HCT116 (cell line): ENCODE data around the gene TBL1X.

Experiments used
- CBX3 ChIP-seq: IDR thresholded peaks from 2 replicates; pipeline ENCODE4 v1.6.1; 2012; ENCODE audit warnings: low read depth
- EGR1 ChIP-seq: IDR thresholded peaks from 2 replicates; pipeline ENCODE4 v1.6.1; 2012; ENCODE audit warnings: low read depth
- EZH2 ChIP-seq: fragments of 200-600 bp; sonication (generic); IDR thresholded peaks from 2 replicates; pipeline ENCODE4 v1.6.1; 2017; ENCODE audit warnings: antibody characterized with exemption, mixed run types
- EZH2phosphoT487 ChIP-seq: fragments of 200-600 bp; IDR thresholded peaks from 2 replicates; pipeline ENCODE4 v1.6.1; 2018; ENCODE audit warnings: antibody characterized with exemption, borderline replicate concordance
- JUND ChIP-seq: IDR thresholded peaks from 2 replicates; pipeline ENCODE4 v1.6.1; 2012
- POLR2A ChIP-seq: IDR thresholded peaks from 2 replicates; pipeline ENCODE4 v1.7.0; 2011; ENCODE audit warnings: borderline replicate concordance; ENCODE audit not compliant: insufficient read depth, insufficient read length; ENCODE audit errors: extremely low read depth
- POLR2AphosphoS5 ChIP-seq: IDR thresholded peaks from 2 replicates; pipeline ENCODE4 v1.6.1; 2011; ENCODE audit warnings: mild to moderate bottlenecking, low read depth, low read length, moderate library complexity
- RAD21 ChIP-seq: IDR thresholded peaks from 2 replicates; pipeline ENCODE4 v1.6.1; 2012; ENCODE audit warnings: low read depth, mild to moderate bottlenecking
- TF ChIP-seq, protein P1 (sequence below), 3 experiments: fragments of 200-600 bp in 1 of 3; sonication (generic) in 1 of 3; IDR thresholded peaks in 2 of 3; conservative IDR thresholded peaks in 1 of 3; 2 replicates each; pipeline ENCODE4 v1.5.1; 2012 to 2017; ENCODE audit warnings: low read depth in 2 of 3, low read length in 2 of 3, antibody characterized with exemption in 1 of 3, borderline replicate concordance in 1 of 3, control low read depth in 1 of 3, mild to moderate bottlenecking in 1 of 3, mixed read lengths in 1 of 3, mixed run types in 1 of 3, moderate library complexity in 1 of 3; ENCODE audit not compliant: insufficient read depth in 1 of 3
- TF ChIP-seq, protein P2 (sequence below): IDR thresholded peaks from 2 replicates; pipeline ENCODE4 v1.6.1; 2012; ENCODE audit warnings: low read depth
- TF ChIP-seq, protein P3 (sequence below): IDR thresholded peaks from 2 replicates; pipeline ENCODE4 v1.6.1; 2011; ENCODE audit warnings: mild to moderate bottlenecking, low read length, moderate library complexity; ENCODE audit not compliant: insufficient replicate concordance; ENCODE audit errors: extremely low read depth

DNA sequence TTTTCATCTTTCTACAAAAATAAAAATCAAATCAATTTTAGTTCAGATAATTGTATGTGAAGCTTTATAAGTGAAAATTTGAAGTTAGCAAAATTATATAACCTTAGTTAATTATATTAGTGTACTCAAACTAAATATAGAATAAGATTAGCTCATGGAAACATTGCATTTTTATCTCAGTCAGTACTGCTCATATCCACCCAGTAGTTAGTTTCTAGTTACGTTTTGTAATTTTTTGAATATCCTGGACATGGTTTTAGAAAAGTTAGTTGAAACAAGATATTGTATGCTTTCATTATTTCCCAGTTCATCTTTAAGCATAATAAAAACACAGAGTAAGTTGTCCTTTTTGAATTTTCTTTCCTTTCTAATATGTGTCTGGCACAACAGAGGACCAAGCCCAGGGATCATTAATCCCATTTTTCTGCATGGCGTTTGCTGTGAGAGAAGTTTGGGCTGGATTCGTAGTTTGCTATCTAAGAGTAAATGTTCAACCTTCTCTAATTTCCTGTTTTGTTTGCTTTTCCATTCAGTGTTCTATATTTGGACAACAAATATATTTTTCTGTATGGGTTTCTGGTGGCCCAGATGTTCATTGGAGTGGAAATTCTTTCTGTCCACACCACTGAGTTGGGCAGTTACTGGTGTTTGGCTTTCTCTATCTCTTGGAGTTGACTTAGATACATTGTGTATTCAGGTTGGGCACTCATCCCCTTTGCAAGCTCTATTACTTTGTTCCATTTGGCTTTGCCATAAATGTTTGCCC lies 12.1 kb downstream of the TBL1X start:
- TF ChIP-seq, protein P1, sequence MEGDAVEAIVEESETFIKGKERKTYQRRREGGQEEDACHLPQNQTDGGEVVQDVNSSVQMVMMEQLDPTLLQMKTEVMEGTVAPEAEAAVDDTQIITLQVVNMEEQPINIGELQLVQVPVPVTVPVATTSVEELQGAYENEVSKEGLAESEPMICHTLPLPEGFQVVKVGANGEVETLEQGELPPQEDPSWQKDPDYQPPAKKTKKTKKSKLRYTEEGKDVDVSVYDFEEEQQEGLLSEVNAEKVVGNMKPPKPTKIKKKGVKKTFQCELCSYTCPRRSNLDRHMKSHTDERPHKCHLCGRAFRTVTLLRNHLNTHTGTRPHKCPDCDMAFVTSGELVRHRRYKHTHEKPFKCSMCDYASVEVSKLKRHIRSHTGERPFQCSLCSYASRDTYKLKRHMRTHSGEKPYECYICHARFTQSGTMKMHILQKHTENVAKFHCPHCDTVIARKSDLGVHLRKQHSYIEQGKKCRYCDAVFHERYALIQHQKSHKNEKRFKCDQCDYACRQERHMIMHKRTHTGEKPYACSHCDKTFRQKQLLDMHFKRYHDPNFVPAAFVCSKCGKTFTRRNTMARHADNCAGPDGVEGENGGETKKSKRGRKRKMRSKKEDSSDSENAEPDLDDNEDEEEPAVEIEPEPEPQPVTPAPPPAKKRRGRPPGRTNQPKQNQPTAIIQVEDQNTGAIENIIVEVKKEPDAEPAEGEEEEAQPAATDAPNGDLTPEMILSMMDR (IDR thresholded peaks at IDR 0.05 in 2 of 3, conservative IDR thresholded peaks at IDR 0.05 in 1 of 3; ENCODE audit: borderline replicate concordance in 1 of 3, insufficient read depth in 1 of 3, low read depth in 2 of 3, low read length in 2 of 3): no peak
- TF ChIP-seq JUND (no peak), RAD21 (no peak), EGR1 (no peak), POLR2A (no peak), POLR2AphosphoS5 (no peak), EZH2 (no peak), CBX3 (no peak), EZH2phosphoT487 (no peak)
- TF ChIP-seq, protein P2, sequence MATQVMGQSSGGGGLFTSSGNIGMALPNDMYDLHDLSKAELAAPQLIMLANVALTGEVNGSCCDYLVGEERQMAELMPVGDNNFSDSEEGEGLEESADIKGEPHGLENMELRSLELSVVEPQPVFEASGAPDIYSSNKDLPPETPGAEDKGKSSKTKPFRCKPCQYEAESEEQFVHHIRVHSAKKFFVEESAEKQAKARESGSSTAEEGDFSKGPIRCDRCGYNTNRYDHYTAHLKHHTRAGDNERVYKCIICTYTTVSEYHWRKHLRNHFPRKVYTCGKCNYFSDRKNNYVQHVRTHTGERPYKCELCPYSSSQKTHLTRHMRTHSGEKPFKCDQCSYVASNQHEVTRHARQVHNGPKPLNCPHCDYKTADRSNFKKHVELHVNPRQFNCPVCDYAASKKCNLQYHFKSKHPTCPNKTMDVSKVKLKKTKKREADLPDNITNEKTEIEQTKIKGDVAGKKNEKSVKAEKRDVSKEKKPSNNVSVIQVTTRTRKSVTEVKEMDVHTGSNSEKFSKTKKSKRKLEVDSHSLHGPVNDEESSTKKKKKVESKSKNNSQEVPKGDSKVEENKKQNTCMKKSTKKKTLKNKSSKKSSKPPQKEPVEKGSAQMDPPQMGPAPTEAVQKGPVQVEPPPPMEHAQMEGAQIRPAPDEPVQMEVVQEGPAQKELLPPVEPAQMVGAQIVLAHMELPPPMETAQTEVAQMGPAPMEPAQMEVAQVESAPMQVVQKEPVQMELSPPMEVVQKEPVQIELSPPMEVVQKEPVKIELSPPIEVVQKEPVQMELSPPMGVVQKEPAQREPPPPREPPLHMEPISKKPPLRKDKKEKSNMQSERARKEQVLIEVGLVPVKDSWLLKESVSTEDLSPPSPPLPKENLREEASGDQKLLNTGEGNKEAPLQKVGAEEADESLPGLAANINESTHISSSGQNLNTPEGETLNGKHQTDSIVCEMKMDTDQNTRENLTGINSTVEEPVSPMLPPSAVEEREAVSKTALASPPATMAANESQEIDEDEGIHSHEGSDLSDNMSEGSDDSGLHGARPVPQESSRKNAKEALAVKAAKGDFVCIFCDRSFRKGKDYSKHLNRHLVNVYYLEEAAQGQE: no peak
- TF ChIP-seq, protein P3, sequence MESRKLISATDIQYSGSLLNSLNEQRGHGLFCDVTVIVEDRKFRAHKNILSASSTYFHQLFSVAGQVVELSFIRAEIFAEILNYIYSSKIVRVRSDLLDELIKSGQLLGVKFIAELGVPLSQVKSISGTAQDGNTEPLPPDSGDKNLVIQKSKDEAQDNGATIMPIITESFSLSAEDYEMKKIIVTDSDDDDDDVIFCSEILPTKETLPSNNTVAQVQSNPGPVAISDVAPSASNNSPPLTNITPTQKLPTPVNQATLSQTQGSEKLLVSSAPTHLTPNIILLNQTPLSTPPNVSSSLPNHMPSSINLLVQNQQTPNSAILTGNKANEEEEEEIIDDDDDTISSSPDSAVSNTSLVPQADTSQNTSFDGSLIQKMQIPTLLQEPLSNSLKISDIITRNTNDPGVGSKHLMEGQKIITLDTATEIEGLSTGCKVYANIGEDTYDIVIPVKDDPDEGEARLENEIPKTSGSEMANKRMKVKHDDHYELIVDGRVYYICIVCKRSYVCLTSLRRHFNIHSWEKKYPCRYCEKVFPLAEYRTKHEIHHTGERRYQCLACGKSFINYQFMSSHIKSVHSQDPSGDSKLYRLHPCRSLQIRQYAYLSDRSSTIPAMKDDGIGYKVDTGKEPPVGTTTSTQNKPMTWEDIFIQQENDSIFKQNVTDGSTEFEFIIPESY: no peak
